ENCODE data around the gene USP13. TPM values are rescaled to one million over a fixed set of nuclear protein-coding genes. Genes with fewer than 3 reads are reported as not detected.

Gene USP13
- total RNA-seq, 2 experiments from 2014 or later: 25.8 to 49.7 TPM

- no peak for DNase-seq (ENCODE audit: low spot score)
- CTCF ChIA-PET (ENCODE audit: unreplicated experiment): no interaction called here
- Histone ChIP-seq H3K36me3 (ENCODE audit: insufficient read depth, low read length) (peaks cover 85% of the 10 kb centered on the region), H4K20me1 (ENCODE audit: insufficient read depth, low read length) (no peaks in the 10 kb centered on the region), H3K9me3 (ENCODE audit: low read length) (no peaks in the 10 kb centered on the region), H2AFZ (ENCODE audit: low read length) (no peak overlapping the region), H3K4me1 (ENCODE audit: insufficient read depth, low read length, poor library complexity, severe bottlenecking) (no peaks in the 10 kb centered on the region), H3K4me2 (ENCODE audit: low read length) (no peak overlapping the region), H3K4me3 (ENCODE audit: low read depth, low read length, poor library complexity, severe bottlenecking) (no peak overlapping the region), H3K79me2 (ENCODE audit: insufficient read depth, low read depth, low read length) (no peaks in the 10 kb centered on the region), H3K9me2 (ENCODE audit: insufficient read depth, low read length) (no peaks in the 10 kb centered on the region), H3K27ac (ENCODE audit: low read depth, low read length, poor library complexity, severe bottlenecking) (no peak overlapping the region)
- TSS peak; percentile 9 for BruUV-seq (replicated peaks)
- intact Hi-C loops (cut with micrococcal nuclease; ENCODE audit: unreplicated experiment): no loop called here
- POLR2A ChIA-PET: interaction anchor here (0.6 kb wide), 2 partner anchors 129 to 388 kb away, joined by 3 to 4 read pairs; no protein-coding TSS in a partner anchor
- TF ChIP-seq CTCF (conservative IDR thresholded peaks at IDR 0.05; ENCODE audit: low read length): no peak
- no peak for TF ChIP-seq EZH2phosphoT487 (IDR thresholded peaks at IDR 0.05; ENCODE audit: borderline replicate concordance, low read depth, low read length)
Measured at GRCh38 chr3:179710079-179710478, 57.2 kb downstream of the USP13 start.

GRCh38 chr3:179713643-179714090, 60.8 kb downstream of the USP13 start:
- Histone ChIP-seq H3K4me1 (ENCODE audit: insufficient read depth, low read length, poor library complexity, severe bottlenecking) (no peaks in the 10 kb centered on the region), H3K4me3 (ENCODE audit: low read depth, low read length, poor library complexity, severe bottlenecking) (no peak overlapping the region), H3K9me2 (ENCODE audit: insufficient read depth, low read length) (no peaks in the 10 kb centered on the region), H3K9me3 (ENCODE audit: low read length) (no peaks in the 10 kb centered on the region), H3K79me2 (ENCODE audit: insufficient read depth, low read depth, low read length) (no peaks in the 10 kb centered on the region), H2AFZ (ENCODE audit: low read length) (no peak overlapping the region), H4K20me1 (ENCODE audit: insufficient read depth, low read length) (no peaks in the 10 kb centered on the region), H3K36me3 (ENCODE audit: insufficient read depth, low read length) (peaks cover 74% of the 10 kb centered on the region), H3K27ac (ENCODE audit: low read depth, low read length, poor library complexity, severe bottlenecking) (no peak overlapping the region), H3K4me2 (ENCODE audit: low read length) (no peak overlapping the region)
- DNase-seq (ENCODE audit: low spot score): no peak
- CTCF ChIA-PET (ENCODE audit: unreplicated experiment): no interaction called here
- intact Hi-C loops (cut with micrococcal nuclease; ENCODE audit: unreplicated experiment): no loop called here
- TF ChIP-seq EZH2phosphoT487 (IDR thresholded peaks at IDR 0.05; ENCODE audit: borderline replicate concordance, low read depth, low read length) (no peak), CTCF (conservative IDR thresholded peaks at IDR 0.05; ENCODE audit: low read length) (no peak)
- POLR2A ChIA-PET: interaction anchor here (1.0 kb wide), 1 partner anchor 14 kb away, joined by 4 read pairs; no protein-coding TSS in a partner anchor
- no TSS peak for BruUV-seq (replicated peaks)

DNA sequence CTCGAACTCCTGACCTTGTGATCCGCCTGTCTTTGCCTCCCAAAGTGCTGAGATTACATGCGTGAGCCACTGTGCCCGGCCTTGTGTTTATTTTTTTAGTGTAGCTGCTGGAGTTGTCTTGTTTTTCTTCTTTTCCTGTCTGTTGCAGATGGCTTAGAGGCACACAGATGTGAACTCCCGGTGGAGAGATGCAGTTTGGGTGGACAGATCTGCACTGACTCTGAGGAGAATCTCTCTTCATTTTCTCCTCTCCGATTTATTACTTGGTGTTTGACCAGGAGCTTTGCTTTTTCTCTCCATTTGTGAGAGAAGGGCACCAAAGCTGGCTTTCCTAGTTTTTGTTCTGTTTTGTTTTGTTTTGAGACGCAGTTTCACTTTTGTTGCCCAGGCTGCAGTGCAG, 62.7 kb downstream of the USP13 start:
- CTCF ChIA-PET (ENCODE audit: unreplicated experiment): no interaction called here

More for the DNA sequence above, 62.7 kb downstream of the USP13 start:
- Histone ChIP-seq H3K27ac (ENCODE audit: low read depth, low read length, poor library complexity, severe bottlenecking) (no peak overlapping the region), H3K4me1 (ENCODE audit: insufficient read depth, low read length, poor library complexity, severe bottlenecking) (no peaks in the 10 kb centered on the region), H2AFZ (ENCODE audit: low read length) (no peak overlapping the region), H3K4me2 (ENCODE audit: low read length) (no peak overlapping the region), H3K79me2 (ENCODE audit: insufficient read depth, low read depth, low read length) (no peaks in the 10 kb centered on the region), H3K4me3 (ENCODE audit: low read depth, low read length, poor library complexity, severe bottlenecking) (no peak overlapping the region), H3K9me2 (ENCODE audit: insufficient read depth, low read length) (no peaks in the 10 kb centered on the region), H4K20me1 (ENCODE audit: insufficient read depth, low read length) (no peaks in the 10 kb centered on the region), H3K9me3 (ENCODE audit: low read length) (no peaks in the 10 kb centered on the region), H3K36me3 (ENCODE audit: insufficient read depth, low read length) (peaks cover 71% of the 10 kb centered on the region)
- no TSS peak for BruUV-seq (replicated peaks)
- TF ChIP-seq EZH2phosphoT487 (IDR thresholded peaks at IDR 0.05; ENCODE audit: borderline replicate concordance, low read depth, low read length) (no peak), CTCF (conservative IDR thresholded peaks at IDR 0.05; ENCODE audit: low read length) (no peak)
- no peak for DNase-seq (ENCODE audit: low spot score)
- intact Hi-C loops (cut with micrococcal nuclease; ENCODE audit: unreplicated experiment): no loop called here
- POLR2A ChIA-PET: interaction anchor here (0.6 kb wide), 1 partner anchor 15 kb away, joined by 3 read pairs; no protein-coding TSS in a partner anchor

All from OCI-LY7 (cell line).